Ascending aorta (tissue), 2 donors: ENCODE results near the gene COL20A1. TPM values are rescaled to one million over a fixed set of nuclear protein-coding genes. Genes with fewer than 3 reads are reported as not detected.

Source experiments
- DNase-seq, 2 donors: peaks; one replicate each; pipeline ENCODE4 v3.0.0-alpha.2; 2019; ENCODE audit warnings: low spot score in 2 of 2
- H3K27ac ChIP-seq, 2 donors: fragments of 200-600 bp; sonication (generic); one replicate each; pipeline ENCODE4 v1.5.1; 2016 to 2017; ENCODE audit warnings: mild to moderate bottlenecking in 1 of 2
- H3K27me3 ChIP-seq: fragments of 200-600 bp; sonication (generic); one replicate; pipeline ENCODE4 v1.5.1; 2017
- H3K36me3 ChIP-seq, 2 donors: fragments of 200-600 bp; sonication (generic); one replicate each; pipeline ENCODE4 v1.5.1; 2016
- H3K4me1 ChIP-seq, 2 donors: fragments of 200-600 bp; sonication (generic); one replicate each; pipeline ENCODE4 v1.5.1; 2016 to 2017; ENCODE audit warnings: mild to moderate bottlenecking in 1 of 2
- H3K4me3 ChIP-seq, 2 donors: fragments of 200-600 bp; sonication (generic); one replicate each; pipeline ENCODE4 v1.5.1; 2016 to 2017; ENCODE audit warnings: mild to moderate bottlenecking in 1 of 2
- H3K9me3 ChIP-seq, 2 donors: fragments of 200-600 bp; sonication (generic); one replicate each; pipeline ENCODE4 v1.5.1; 2016
- CTCF ChIP-seq, 3 experiments: fragments of 200-600 bp in 2 of 3; fragments of 450-650 bp in 1 of 3; sonication (generic) in 2 of 3; IDR thresholded peaks; one replicate each; pipeline ENCODE4 v1.5.1; 2016 to 2019; ENCODE audit warnings: antibody characterized with exemption in 3 of 3, mild to moderate bottlenecking in 1 of 3, moderate library complexity in 1 of 3
- intact Hi-C: fragments of 100-400 bp; cut with DNase I; formaldehyde crosslinking; loops from one replicate; pipeline ENCODE4 v1.15.1; 2023
- total RNA-seq: library from RNA; depleted of rRNA; stranded (reverse); fragments of >200 nt; gene quantifications from one replicate; pipeline ENCODE4 v1.1.0, GENCODE V29; 2016

Gene COL20A1
- total RNA-seq, 1 donor from 2014 or later = not detected

DNA sequence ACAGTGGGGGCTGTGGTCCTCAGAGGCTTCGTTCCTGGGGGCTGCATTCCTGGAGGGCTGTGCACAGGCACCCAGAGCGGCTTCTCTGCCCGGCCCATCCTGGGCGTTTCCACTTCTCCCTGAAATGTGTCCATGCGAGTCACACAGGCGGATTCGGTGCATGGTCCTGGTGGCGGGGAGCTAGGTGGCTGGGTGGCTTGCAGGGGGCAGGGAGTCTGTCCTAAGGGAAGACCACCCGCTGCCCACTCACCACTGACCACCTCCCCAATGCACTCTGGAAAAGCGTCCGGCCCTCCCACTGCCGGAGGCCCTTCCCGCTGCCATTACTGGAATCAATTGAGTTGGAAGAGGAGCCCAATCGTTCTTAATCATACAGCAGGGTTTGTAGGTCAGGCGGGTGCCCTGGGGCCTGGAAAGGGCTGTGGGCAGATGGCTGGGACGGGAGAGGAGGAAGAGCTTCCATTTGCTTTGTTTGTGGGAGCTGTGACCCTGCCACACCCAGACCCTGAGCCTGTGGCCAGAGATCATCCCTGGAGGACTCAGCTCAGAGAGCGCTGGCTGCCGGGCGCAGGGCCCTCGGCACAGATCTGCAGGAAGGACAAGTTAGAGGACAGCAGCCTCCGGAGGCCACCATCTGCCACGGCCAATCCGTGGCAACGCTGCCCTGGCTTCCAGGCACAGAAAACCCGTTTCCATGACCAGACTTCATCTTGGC lies 61.8 kb downstream of the COL20A1 start:
- intact Hi-C loops = no loop called here
- no peak overlapping the region for H3K4me3 ChIP-seq
- no peaks in the 10 kb centered on the region for H3K36me3 ChIP-seq
- no peak for DNase-seq
- H3K9me3 ChIP-seq = no peaks in the 10 kb centered on the region
- no peaks in the 10 kb centered on the region for H3K4me1 ChIP-seq
- TF ChIP-seq CTCF (IDR thresholded peaks at IDR 0.05) = no peak
- peaks cover 6% of the 10 kb centered on the region for H3K27me3 ChIP-seq
- no peak overlapping the region for H3K27ac ChIP-seq

DNA sequence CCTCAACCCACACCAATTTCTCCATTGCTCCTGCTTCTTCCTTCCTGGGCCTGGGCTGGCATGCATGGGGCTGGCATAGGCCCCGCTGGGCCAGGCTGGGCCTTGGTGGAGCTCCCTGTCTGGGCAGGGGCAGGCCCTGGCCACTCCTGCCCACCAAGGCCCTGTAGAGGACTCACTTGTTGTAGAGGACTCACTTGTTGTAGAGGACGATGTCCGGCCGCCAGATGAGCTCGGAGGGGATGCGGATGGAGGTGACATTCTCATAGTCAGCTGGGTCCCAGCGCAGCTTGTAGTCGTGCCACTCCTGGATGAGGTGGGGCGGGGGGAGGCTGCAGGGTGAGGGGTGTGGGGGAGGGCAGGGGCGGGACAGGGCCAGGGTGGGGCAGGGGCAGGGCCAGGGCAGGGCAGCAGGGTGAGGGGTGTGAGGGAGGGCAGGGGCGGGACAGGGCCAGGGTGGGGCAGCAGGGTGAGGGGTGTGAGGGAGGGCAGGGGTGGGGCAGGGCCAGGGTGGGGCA lies 62.9 kb downstream of the COL20A1 start:
- no peak for DNase-seq
- TF ChIP-seq CTCF (IDR thresholded peaks at IDR 0.05) = no peak
- no peak overlapping the region for H3K27ac ChIP-seq
- no peaks in the 10 kb centered on the region for H3K4me1 ChIP-seq
- no peaks in the 10 kb centered on the region for H3K9me3 ChIP-seq
- H3K4me3 ChIP-seq = no peak overlapping the region
- no peaks in the 10 kb centered on the region for H3K36me3 ChIP-seq
- H3K27me3 ChIP-seq = peaks cover 14% of the 10 kb centered on the region
- intact Hi-C loops = no loop called here

DNA sequence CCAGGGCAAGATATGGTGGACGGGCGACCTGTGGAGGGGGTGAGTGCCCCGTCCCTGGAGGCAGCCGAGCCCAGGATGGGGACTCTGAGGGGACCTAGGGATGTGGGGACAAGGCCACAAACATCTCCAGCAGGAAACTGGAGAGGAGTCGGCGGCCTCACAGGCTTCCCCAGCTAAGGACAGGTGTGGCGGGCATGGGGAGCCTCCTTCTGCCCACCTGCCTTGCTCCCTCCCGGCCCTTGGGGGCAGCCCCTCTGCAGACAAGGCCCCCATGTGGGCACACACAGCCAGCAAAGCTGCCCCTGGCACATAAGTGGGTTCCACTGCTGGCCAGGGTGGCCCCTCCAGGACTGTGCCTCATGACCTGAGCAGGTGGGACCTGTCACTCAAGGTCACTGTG lies 63.5 kb downstream of the COL20A1 start:
- DNase-seq = no peak
- Histone ChIP-seq H3K9me3 (no peaks in the 10 kb centered on the region), H3K27me3 (peaks cover 16% of the 10 kb centered on the region), H3K27ac (no peak overlapping the region), H3K4me3 (no peak overlapping the region), H3K4me1 (no peaks in the 10 kb centered on the region), H3K36me3 (no peaks in the 10 kb centered on the region)
- TF ChIP-seq CTCF (IDR thresholded peaks at IDR 0.05) = no peak
- intact Hi-C loops = no loop called here

GRCh38 chr20:63356931-63357879 lies 64.2 kb downstream of the COL20A1 start:
- no peak for TF ChIP-seq CTCF (IDR thresholded peaks at IDR 0.05)
- DNase-seq = no peak
- intact Hi-C loops = no loop called here

DNA sequence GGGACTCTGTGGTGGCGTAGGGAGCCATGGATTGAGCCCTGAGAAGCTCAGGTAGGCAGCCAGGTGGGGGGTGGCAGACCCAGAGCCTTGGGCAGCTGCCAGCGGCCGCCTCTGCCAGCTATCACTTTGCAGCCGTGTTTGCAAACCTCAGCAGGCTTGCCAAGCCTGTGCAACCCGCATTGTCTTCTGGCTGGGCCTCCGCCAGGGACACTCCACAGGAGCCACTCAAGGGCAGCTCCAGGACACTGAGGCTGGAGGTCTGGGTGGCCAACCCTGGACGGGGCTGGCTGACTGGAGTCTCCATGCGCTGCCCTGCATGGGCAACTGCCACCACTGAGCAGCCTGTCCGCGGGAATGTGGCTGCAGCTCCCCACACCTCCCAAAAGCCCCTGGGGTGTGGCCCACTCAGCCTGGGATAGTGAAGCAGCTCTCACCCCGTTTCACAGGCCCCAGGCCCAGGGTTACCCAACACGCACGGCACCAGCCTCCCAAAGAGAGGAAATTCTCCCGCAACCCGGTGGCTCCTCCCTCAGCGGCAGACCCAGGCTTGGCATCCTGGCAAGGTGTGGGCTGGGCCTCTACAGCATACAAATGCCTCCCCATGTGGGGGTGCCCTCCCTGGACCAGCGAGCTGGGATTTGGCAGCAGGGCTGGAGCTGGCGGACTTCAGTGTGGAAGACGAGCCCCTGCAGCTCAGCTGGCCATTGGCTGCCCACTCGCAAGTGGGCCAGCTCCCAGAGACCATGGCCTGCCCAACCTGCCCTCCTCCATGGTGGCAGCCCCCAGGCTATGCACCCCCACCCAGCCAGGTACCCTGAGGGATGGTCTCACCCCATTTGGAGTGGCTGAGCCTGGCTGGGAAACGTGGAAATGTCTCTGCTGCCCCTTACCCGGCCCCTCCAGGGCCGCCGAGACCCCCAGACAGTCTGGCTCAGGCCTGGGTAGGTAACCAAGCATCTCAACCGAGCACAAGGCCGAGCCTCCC lies 65.2 kb downstream of the COL20A1 start:
- Histone ChIP-seq H3K9me3 (no peaks in the 10 kb centered on the region), H3K4me1 (no peaks in the 10 kb centered on the region), H3K27ac (no peak overlapping the region), H3K4me3 (no peak overlapping the region), H3K27me3 (peaks cover 14% of the 10 kb centered on the region), H3K36me3 (no peaks in the 10 kb centered on the region)
- DNase-seq = no peak
- TF ChIP-seq CTCF (IDR thresholded peaks at IDR 0.05) = no peak
- intact Hi-C loops = no loop called here

More at GRCh38 chr20:63356931-63357879, 64.2 kb downstream of the COL20A1 start:
- Histone ChIP-seq H3K27me3 (peaks cover 20% of the 10 kb centered on the region), H3K4me1 (no peaks in the 10 kb centered on the region), H3K27ac (no peak overlapping the region), H3K36me3 (no peaks in the 10 kb centered on the region), H3K4me3 (no peak overlapping the region), H3K9me3 (no peaks in the 10 kb centered on the region)
